ENCODE measurements around the gene OR7C1. TPM values are rescaled to one million over a fixed set of nuclear protein-coding genes. Genes with fewer than 3 reads are reported as not detected.

The OR7C1 gene
- total RNA-seq = 1 to 10 TPM; 2.5 to 6.1 TPM
- 4.2 TPM for polyA plus RNA-seq (ENCODE audit: insufficient read depth, low read depth, low replicate concordance)
- long read RNA-seq, donor 1 = 0 reads
- long read RNA-seq, donor 2 = 0 reads

DNA sequence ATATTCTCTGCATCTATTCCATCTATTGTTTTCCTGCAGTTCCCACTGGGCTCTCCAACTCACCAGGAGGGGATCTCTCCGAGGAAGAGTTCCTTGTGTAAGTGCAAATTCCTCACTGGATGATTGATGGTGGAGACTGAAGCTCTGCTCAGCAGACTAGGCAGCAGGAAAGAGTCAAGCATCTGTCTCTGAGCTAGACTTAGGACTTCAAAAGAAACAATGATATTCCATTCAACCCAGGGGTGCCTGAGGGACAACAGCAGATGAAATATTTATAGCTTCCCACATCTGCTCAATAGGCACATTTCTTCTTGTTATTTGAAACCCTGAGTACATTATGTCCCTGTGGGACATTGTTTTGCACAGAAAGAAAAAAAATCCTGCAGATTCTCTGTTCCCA, at the start of gene OR7C1, which contains the start of gene OR7A5:
OR7C1 (minus strand) TSS at position 175 of the 400 bp plus-strand sequence. CDS start 35,049 bp downstream, outside the sequence.
OR7A5 (minus strand) TSS at position 175 of the 400 bp plus-strand sequence. CDS start 6,944 bp downstream, outside the sequence.
- no peak for DNase-seq
- peaks cover 8% of the 10 kb centered on the region for H3K4me1 ChIP-seq
- no peak within 1 kb of the TSS for H3K4me3 ChIP-seq
- H3K9me3 ChIP-seq = no peaks in the 10 kb centered on the region
- TF ChIP-seq CTCF (IDR thresholded peaks at IDR 0.05) (no peak), POLR2A (IDR thresholded peaks at IDR 0.05) (no peak)
- 25 to 39% methylated on average over 1 of the region's 1 CpG for WGBS, 2 donors
- H3K36me3 ChIP-seq (ENCODE audit: low read depth, missing control alignments) = no peaks in the 10 kb centered on the region
- intact Hi-C loops (cut with DNase I; ENCODE audit: low total_unique reads) = no loop called here
- peak within 1 kb of the TSS; percentile 68 to 74 for H3K27ac ChIP-seq
- no peaks in the 10 kb centered on the region for H3K27me3 ChIP-seq

- H3K4me1 ChIP-seq = no peaks in the 10 kb centered on the region
- H3K4me3 ChIP-seq = no peak overlapping the region
- no peak for DNase-seq
- intact Hi-C loops (cut with DNase I; ENCODE audit: low total_unique reads) = no loop called here
- H3K36me3 ChIP-seq (ENCODE audit: low read depth, missing control alignments) = no peaks in the 10 kb centered on the region
- peak in 2 of 3 experiments; percentile 12 to 36 for TF ChIP-seq CTCF (IDR thresholded peaks at IDR 0.05)
- TF ChIP-seq POLR2A (IDR thresholded peaks at IDR 0.05) = no peak
- 72 to 76% methylated on average over 4 of the region's 4 CpGs for WGBS, 2 donors
- H3K27me3 ChIP-seq = no peaks in the 10 kb centered on the region
- no peak overlapping the region for H3K27ac ChIP-seq
- no peaks in the 10 kb centered on the region for H3K9me3 ChIP-seq
Observed at GRCh38 chr19:14871619-14872230, 36.7 kb upstream of the OR7C1 start.

DNA sequence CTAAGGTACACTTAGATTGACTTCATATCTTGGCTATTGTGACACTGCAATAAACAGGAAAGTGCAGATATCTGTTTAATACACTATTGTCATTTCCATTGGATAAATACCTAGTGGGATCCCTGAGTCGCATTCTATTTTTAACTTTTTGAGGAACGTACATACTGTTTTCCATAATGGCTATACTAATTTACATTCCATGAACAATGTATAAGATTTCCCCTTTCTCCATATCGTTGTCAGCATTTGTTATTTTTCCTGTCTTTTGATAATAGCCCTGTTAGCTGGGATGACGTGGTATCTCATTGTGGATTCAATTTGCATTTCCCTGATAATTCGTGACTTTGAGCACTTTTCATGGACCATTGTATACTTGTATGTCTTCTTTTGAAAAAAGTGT, 33.5 kb upstream of the OR7C1 start:
- no peaks in the 10 kb centered on the region for H3K4me1 ChIP-seq
- no peak overlapping the region for H3K4me3 ChIP-seq
- H3K9me3 ChIP-seq = no peaks in the 10 kb centered on the region
- no peaks in the 10 kb centered on the region for H3K36me3 ChIP-seq (ENCODE audit: low read depth, missing control alignments)
- DNase-seq = no peak
- no peaks in the 10 kb centered on the region for H3K27me3 ChIP-seq
- TF ChIP-seq CTCF (IDR thresholded peaks at IDR 0.05) (no peak), POLR2A (IDR thresholded peaks at IDR 0.05) (no peak)
- H3K27ac ChIP-seq = no peak overlapping the region
- 81 to 84% methylated on average over 5 of the region's 5 CpGs for WGBS, 2 donors
- intact Hi-C loops (cut with DNase I; ENCODE audit: low total_unique reads) = no loop called here

GRCh38 chr19:14848822-14849221, 13.8 kb upstream of the OR7C1 start, which contains the start of gene OR7A10:
Gene OR7A10 (minus strand): TSS chr19:14848922. CDS start chr19:14841877, 7,045 bp downstream.
- TF ChIP-seq CTCF (IDR thresholded peaks at IDR 0.05) = no peak
- no peak for TF ChIP-seq POLR2A (IDR thresholded peaks at IDR 0.05)
- 61 to 80% methylated on average over 5 of the region's 5 CpGs for WGBS, 2 donors
- intact Hi-C loops (cut with DNase I; ENCODE audit: low total_unique reads) = no loop called here
- Histone ChIP-seq H3K4me1 (no peaks in the 10 kb centered on the region), H3K4me3 (no peak within 1 kb of the TSS), H3K27ac (no peak within 1 kb of the TSS), H3K9me3 (no peaks in the 10 kb centered on the region), H3K36me3 (ENCODE audit: low read depth, missing control alignments) (no peaks in the 10 kb centered on the region), H3K27me3 (no peaks in the 10 kb centered on the region)
- DNase-seq = no peak

DNA sequence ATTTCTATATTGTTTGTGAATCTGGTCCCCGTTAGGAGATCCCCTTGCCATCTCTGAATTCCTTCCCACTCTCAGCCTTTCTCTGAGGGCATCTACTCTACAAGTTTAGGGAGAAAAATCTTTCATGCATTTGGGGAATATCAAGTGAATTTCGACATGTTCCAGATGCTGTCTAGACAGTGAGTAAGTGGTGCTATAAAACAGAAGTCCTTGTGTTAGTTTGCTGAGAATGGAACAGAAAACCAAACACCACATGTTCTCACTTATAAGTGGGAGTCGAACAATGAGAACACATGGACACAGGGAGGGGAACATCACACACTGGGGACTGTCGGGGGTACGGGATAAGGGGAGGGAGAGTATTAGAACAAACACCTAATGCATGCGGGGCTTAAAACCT, 8.6 kb upstream of the OR7C1 start:
- no peaks in the 10 kb centered on the region for H3K27me3 ChIP-seq
- TF ChIP-seq POLR2A (IDR thresholded peaks at IDR 0.05) (no peak), CTCF (IDR thresholded peaks at IDR 0.05) (no peak)
- no peak for DNase-seq
- H3K36me3 ChIP-seq (ENCODE audit: low read depth, missing control alignments) = no peaks in the 10 kb centered on the region
- 48 to 50% methylated on average over 6 of the region's 6 CpGs for WGBS, 2 donors
- H3K9me3 ChIP-seq = no peaks in the 10 kb centered on the region
- H3K4me1 ChIP-seq = no peaks in the 10 kb centered on the region
- no peak overlapping the region for H3K4me3 ChIP-seq
- intact Hi-C loops (cut with DNase I; ENCODE audit: low total_unique reads) = no loop called here
- no peak overlapping the region for H3K27ac ChIP-seq

Measured in testis (tissue), 5 donors.